ENCODE data around the gene SIDT1. TPM values are rescaled to one million over a fixed set of nuclear protein-coding genes. Genes with fewer than 3 reads are reported as not detected.

The SIDT1 gene
- total RNA-seq, 1 donor from 2014 or later: 3.1 TPM

- peak; percentile 62 for DNase-seq
These were observed 65.4 kb downstream of the SIDT1 start for GRCh38 chr3:113597596-113598354.

- peak; percentile 41 for DNase-seq
These were observed 68.2 kb downstream of the SIDT1 start for GRCh38 chr3:113600418-113601182.

- DNase-seq: no peak
These were observed 68.9 kb downstream of the SIDT1 start for GRCh38 chr3:113601240-113601639.

- DNase-seq: no peak
These were observed 69.9 kb downstream of the SIDT1 start for GRCh38 chr3:113602256-113602655.

DNA sequence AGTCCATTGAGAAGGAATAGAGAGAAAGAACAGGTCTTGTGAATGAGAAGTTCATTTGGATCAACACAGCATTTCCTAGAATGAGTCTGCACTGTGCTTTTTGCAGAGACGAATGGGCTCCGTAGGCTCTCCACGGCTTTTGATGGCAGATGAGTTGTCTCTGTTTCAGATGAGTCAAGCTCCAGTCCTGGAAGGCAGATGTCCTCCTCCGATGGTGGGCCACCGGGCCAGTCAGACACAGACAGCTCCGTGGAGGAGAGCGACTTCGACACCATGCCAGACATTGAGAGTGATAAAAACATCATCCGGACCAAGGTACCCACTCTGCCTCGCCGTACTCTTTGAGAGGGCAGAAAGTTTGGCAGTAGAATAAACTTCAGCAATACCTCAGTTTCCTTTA lies 70.5 kb downstream of the SIDT1 start:
- DNase-seq: no peak

- DNase-seq: no peak
These were observed 74.3 kb downstream of the SIDT1 start for GRCh38 chr3:113606539-113607218.

DNA sequence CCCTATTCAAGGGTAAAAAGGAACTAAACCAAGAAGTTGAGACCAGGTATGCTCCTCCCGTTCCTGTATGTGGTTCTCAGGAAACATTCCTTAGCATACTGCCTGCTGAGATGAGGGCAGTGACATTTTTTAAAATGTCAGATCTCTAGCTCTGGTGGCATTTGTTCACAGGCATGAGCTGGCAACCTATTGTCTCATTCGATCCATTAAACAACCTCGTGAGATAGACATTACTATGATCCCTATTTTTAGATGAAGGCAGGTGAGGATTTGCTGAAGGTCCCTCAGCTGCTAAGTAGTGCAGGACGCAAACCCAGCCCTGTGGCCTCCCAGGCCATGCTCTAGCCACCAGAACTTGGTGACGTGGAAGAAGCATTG lies 74.9 kb downstream of the SIDT1 start:
- no peak for DNase-seq

GRCh38 chr3:113614402-113614801 lies 82.0 kb downstream of the SIDT1 start:
- no peak for DNase-seq

DNA sequence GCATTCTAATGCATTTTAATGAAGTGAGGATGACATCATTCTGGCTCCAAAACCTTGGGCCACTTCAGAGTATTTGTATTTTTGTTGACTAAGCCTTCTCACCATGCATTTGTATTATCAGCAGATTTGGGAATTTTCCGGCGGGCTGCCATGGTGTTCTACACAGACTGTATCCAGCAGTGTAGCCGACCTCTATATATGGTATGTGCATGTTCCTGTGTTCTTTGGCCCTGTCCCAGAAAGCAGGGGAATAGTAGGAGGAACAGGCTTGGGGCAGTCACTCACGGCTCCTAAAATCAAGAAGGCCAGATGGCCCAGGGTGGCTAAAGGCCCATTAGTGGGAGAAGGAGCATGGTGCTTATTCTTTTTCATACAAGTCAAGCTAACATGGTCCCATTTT lies 83.6 kb downstream of the SIDT1 start:
- no peak for DNase-seq

GRCh38 chr3:113617726-113618125 lies 85.4 kb downstream of the SIDT1 start:
- no peak for DNase-seq

GRCh38 chr3:113620091-113620490 lies 87.7 kb downstream of the SIDT1 start:
- no peak for DNase-seq

DNA sequence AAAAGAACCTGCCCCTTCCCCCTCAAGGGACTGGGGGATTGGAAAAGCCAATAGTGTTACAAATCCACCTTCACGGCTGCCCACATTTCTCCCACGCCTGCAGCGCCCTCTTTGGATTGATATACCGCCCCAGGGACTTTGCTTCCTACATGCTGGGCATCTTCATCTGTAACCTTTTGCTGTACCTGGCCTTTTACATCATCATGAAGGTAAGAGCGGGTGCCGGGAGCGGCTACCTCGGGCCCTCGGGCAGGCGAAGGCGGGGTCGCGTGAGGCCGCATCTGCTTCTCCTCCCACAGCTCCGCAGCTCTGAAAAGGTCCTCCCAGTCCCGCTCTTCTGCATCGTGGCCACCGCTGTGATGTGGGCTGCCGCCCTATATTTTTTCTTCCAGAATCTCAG lies 91.0 kb downstream of the SIDT1 start:
- no peak for DNase-seq

- DNase-seq: no peak
These were observed 91.5 kb downstream of the SIDT1 start for GRCh38 chr3:113623811-113624210.

DNA sequence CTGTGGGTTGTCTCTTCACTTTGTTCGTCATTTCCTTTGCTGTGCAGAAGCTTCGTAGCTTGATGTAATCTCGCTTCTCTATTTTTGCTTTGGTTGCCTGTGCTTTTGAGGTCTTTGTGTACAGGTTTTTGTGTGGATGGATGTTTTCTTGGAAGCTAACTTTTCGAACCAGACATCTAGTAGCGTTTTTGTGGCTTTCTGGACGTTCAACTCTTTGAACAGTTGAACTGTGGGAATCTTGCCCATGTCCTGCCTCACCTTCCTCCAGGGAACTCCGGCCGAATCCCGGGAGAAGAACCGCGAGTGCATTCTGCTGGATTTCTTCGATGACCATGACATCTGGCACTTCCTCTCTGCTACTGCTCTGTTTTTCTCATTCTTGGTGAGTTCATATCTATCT lies 93.5 kb downstream of the SIDT1 start:
- DNase-seq: no peak

GRCh38 chr3:113626503-113627371 lies 94.4 kb downstream of the SIDT1 start:
- DNase-seq: peak; percentile 72

GRCh38 chr3:113628316-113628715 lies 96.0 kb downstream of the SIDT1 start:
- no peak for DNase-seq

DNA sequence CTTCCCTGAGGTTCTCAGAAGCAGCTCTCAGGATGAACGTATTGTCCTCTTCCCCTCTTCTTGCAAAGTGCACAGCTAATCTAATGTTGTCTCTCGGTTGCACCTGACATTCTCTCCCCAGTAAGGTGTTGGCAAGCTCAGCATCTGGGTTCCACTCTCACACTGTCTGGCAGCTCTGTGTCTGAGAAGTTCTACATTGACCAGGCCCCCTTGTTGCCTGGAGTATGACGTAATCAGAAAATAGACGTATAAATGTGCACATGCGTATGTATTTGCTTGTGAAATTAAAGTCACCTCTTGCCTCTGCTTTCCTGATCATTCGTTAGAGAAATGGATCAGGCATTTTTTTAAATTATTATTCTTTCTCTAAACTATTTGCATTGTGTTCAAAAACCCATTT lies 96.4 kb downstream of the SIDT1 start:
- DNase-seq: peak; percentile 27

GRCh38 chr3:113629584-113630421 lies 97.4 kb downstream of the SIDT1 start:
- peak; percentile 78 for DNase-seq

DNA sequence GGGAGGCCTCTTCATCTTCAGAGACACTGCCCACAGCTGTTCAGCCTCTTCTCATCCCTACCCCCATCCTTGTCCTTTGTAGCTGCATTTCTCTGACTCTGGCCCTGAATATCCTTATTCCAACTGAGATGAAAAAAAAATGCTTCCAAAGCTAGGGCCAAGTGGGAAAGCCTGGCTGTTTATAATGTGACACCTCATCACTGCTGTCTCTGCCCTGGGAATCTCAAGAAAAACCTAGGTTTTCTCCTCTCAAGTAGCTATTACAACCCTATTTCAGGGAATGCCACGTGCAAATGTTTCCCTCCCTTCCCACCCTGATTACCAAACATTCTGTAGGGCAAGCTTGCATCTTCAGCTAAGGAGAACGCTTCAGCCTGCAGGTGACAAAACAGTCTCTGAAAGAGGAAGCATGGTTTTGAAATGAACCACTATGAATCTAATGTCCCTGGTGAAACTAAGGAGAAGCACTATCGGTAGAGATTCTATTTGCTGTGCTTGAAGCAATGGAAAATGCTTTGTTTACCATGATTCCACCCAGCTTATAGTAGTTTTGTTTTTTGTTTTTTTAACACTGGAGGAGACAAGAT lies 98.7 kb downstream of the SIDT1 start:
- no peak for DNase-seq

GRCh38 chr3:113631573-113631972 lies 99.2 kb downstream of the SIDT1 start:
- DNase-seq: no peak

All from tongue (tissue), 2 donors.